HG02852 (cell line): ENCODE measurements around the gene C5.
"Not testable (repeated sequence)": the region's sequence is repeated elsewhere in the genome, so short reads cannot be mapped to it uniquely, and the experiment has no call there.

Source experiments
- ATAC-seq: cut with Tn5 transposase; IDR thresholded peaks from one replicate; pipeline ENCODE4 v1.9.1; 2021; ENCODE audit warnings: mild to moderate bottlenecking, moderate library complexity; ENCODE audit not compliant: unreplicated experiment

The C5 gene

DNA sequence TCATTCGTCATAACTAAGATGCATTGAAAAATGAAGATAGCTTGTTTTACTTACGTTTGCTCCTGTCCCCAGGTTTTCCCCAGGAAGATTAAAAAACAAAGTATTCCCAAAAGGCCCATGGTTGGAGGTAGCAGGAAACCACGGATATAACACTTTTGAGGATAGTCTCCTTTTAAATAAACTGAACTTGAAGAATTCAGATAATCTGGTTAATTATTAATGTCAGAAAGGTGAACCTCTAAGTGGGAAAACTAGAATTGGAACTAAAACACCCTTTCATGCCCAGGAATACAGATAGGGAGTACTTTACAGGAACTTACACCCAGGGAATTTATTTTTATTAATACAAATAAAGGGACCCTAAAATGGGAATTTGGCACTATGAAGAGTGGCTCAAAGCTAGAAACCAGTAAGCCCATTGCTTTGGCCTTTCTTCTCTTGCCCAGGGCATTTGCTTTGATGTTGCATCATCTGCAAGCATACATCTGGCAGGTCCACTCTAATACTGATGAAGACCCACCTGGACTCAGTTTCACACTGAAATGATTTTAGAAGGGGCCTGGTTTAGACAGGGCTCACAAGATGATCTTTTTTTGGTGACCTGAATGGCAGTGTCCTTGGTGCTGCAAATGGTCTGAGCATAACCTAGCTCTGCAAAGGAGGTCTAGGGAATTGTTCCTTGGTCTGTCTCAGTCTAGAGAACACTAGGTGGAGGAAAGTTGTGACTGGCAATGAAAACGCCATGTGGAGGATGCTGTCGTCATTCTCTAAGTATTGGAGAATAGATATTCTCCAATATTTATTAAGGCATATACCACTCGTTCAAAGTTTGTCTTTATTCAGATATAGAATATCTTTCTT, at the start of gene C5:
TSS of gene C5 (minus strand) at position 148 of the 861 bp plus-strand sequence. CDS start at position 119, 29 bp downstream.
- no peak for ATAC-seq

- no peak for ATAC-seq
These were observed 48.6 kb upstream of the C5 start for GRCh38 chr9:121098567-121099198.

GRCh38 chr9:121095057-121095456, 45.0 kb upstream of the C5 start:
- no peak for ATAC-seq

GRCh38 chr9:121090743-121091142, 40.7 kb upstream of the C5 start:
- ATAC-seq, result not testable (repeated sequence)

DNA sequence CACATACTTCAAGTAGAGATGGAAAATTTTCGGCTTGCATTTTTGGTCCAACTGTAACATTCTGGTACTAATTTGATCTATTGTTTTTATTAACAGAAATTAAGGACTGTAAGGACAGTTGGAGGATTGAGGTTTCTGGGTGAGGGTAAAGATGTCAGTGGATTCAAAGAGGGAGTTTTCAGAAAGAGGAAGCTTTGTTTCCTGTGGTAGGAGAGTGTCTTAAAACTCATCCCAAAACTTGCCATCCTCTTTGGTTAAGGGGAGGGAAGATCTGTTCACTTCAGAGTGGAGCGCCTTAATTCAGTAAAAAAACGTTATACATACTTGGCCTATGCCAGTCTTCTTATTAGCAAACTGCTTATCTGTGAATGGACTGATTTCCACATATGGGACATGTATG, 38.5 kb upstream of the C5 start:
- ATAC-seq, result no peak

- ATAC-seq, result no peak
These were observed 35.6 kb upstream of the C5 start for GRCh38 chr9:121085661-121086060.

DNA sequence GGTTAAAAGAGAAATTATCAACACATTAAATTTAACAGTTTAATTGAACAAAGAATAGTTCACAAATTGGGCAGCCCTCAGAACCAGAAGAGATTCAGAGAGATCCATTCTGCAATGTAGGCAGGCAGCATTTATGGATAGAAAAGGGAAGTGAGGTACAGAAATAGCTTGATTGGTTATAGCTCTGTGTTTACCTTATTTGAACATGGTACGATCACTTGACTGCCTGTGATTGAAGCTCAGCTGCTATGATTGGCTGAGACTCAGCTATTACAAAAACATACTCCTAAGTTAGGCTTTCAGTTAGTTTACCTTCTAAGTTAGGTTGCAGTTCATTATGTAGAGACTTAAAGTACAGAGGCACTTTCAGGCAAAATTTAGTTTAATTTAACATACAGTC, 32.0 kb upstream of the C5 start:
- no peak for ATAC-seq

- peak; percentile 5 for ATAC-seq
These were observed 25.4 kb upstream of the C5 start for GRCh38 chr9:121075251-121076036.

DNA sequence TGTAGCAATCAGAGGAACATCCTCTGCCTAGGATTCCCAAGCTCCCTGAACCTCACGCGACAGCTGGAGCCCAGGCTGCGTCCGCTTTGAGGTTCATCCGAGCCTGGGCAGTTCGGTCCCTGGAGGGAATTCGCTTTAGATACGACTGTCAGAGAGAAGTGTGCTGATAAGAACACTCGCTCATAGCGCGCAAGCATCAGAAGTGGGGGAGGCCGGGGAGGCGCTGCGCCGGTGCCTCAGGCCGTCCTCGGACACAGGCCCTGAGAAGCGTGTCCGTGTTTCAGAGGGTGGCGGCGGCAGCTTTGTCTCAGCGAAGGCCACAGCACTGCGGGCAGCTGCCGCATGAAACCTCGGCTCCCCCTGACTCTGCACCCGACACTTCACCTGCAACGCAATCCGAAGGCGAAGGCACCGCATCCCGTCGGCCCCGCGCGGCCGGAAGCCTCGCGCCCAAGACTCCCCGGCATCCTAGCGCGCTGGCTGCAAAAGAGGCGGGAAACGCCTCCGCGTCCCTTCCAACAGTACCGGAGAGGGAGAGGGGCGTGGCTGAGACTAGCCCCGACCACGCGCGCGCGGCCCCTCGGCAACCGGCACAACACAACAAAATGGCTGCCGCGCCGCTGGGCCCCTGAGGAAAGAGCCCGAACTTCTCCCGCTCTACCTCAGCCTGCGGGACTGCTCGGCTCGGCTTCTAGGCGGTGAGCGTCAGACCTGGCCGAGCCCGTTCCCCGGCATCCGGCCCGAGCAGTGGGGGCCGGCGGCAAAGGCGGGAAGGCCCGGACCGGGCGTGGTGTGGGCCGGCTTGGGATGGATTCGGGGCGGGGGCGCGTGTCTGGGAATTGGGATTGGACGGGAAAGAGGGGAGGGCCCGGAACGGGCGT, 24.5 kb upstream of the C5 start, which contains the start of gene CNTRL:
TSS of gene CNTRL (plus strand) at position 586 of the 881 bp plus-strand sequence. CDS start 13,372 bp downstream, outside the sequence.
- peak; percentile 63 for ATAC-seq

GRCh38 chr9:121073038-121073437, 23.0 kb upstream of the C5 start:
- no peak for ATAC-seq

- ATAC-seq, result peak; percentile 36
These were observed 21.8 kb upstream of the C5 start for GRCh38 chr9:121071756-121072421.

- ATAC-seq, result no peak
These were observed 21.3 kb upstream of the C5 start for GRCh38 chr9:121071370-121071755.

GRCh38 chr9:121069396-121069795, 19.3 kb upstream of the C5 start:
- no peak for ATAC-seq

GRCh38 chr9:121067640-121068039, 17.6 kb upstream of the C5 start:
- ATAC-seq, result no peak

- no peak for ATAC-seq
These were observed 16.8 kb upstream of the C5 start for GRCh38 chr9:121066850-121067249.

GRCh38 chr9:121059998-121060636, 10.0 kb upstream of the C5 start:
- no peak for ATAC-seq

- ATAC-seq, result no peak
These were observed 9.4 kb upstream of the C5 start for GRCh38 chr9:121059513-121059912.

DNA sequence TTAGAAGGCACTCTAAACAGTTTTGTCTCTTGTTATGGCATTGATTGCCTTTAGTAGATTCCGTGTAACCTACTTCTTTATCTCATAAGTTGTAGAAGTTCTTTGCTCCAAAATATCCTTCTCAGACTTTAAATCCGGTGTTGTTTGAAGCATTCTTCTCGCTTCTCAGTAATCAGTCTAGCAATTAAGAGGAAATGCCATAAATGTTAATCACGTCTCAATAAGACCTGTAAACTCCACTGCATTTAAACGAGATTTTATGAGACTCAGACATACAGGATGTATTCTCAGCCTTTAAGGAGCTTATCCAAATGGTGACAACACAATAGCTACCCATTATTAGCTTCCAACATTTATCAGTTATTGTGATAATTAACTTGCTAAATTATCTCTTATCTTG, 7.7 kb upstream of the C5 start:
- ATAC-seq, result no peak

DNA sequence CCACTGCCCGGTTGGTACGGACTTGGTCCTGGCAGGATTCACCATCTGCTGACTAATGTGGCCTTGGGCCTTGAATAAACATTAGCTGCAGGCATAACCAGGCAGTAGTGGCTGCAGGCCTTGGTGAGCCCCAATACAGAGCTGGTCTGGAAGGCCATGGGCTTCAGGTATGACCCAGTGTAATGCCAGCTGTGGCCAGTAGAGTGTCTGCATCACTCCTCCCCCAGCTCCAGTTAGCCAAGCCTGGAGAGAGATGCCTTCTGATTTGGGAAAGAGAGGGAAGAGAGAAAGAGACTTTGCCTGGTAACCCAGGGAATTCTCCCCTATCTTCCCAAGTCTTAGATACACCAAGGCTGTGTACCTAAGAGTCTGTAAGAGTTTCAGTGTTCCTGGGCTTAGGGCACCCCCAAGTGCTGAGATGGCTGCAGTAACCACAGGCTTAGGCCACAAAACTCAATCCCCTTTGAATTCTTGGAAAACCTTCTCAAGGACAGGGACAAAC, 5.6 kb upstream of the C5 start:
- peak; percentile 45 for ATAC-seq
